Measurements from ENCODE around the gene RGPD8.

RGPD8 gene

GRCh38 chr2:112322919-112323318 lies 110.5 kb downstream of the RGPD8 start:
- no peak for DNase-seq

GRCh38 chr2:112321375-112322320 lies 111.8 kb downstream of the RGPD8 start:
- no peak for DNase-seq
